ENCODE results near the gene CRIM1.

- TF ChIP-seq CTCF (IDR thresholded peaks at IDR 0.05) (no peak), POLR2A (IDR thresholded peaks at IDR 0.05) (no peak)
Observed at GRCh38 chr2:36406296-36406695, 50.7 kb downstream of the CRIM1 start.
